Neural crest cell (in vitro differentiated cells): ENCODE data around the gene GRAP2. TPM values are rescaled to one million over a fixed set of nuclear protein-coding genes. Genes with fewer than 3 reads are reported as not detected.

Experiments
- DNase-seq: peaks from one replicate; pipeline ENCODE4 v3.0.0; 2021; ENCODE audit warnings: low read depth, mixed read lengths, low spot score
- H3K27ac Mint-ChIP-seq: one replicate; pipeline ENCODE4 v1.8.0; 2021; ENCODE audit warnings: mild to moderate bottlenecking, mixed read lengths; ENCODE audit not compliant: unreplicated experiment
- H3K27me3 Mint-ChIP-seq: 2 replicates; pipeline ENCODE4 v1.8.0; 2021; ENCODE audit warnings: low read depth, mild to moderate bottlenecking, mixed read lengths
- H3K36me3 Mint-ChIP-seq: 2 replicates; pipeline ENCODE4 v1.8.0; 2021; ENCODE audit warnings: low read depth, mild to moderate bottlenecking, mixed read lengths
- H3K4me1 Mint-ChIP-seq: 2 replicates; pipeline ENCODE4 v1.8.0; 2021; ENCODE audit warnings: mixed read lengths
- H3K4me3 Mint-ChIP-seq: one replicate; pipeline ENCODE4 v1.8.0; 2021; ENCODE audit warnings: mild to moderate bottlenecking, mixed read lengths
- H3K9me3 Mint-ChIP-seq: 2 replicates; pipeline ENCODE4 v1.8.0; 2021; ENCODE audit warnings: mixed read lengths
- total RNA-seq: library from RNA; stranded (reverse); gene quantifications from 2 replicates; pipeline ENCODE4 v1.2.1, GENCODE V29; 2021
- TF ChIP-seq, protein P1 (sequence below): fragments of 200-600 bp; sonication (generic); conservative IDR thresholded peaks from 2 replicates; pipeline ENCODE4 v1.5.0; 2021; ENCODE audit warnings: antibody characterized with exemption, mild to moderate bottlenecking

GRAP2 gene
- total RNA-seq, 1 donor from 2014 or later, result 0.12 TPM

DNA sequence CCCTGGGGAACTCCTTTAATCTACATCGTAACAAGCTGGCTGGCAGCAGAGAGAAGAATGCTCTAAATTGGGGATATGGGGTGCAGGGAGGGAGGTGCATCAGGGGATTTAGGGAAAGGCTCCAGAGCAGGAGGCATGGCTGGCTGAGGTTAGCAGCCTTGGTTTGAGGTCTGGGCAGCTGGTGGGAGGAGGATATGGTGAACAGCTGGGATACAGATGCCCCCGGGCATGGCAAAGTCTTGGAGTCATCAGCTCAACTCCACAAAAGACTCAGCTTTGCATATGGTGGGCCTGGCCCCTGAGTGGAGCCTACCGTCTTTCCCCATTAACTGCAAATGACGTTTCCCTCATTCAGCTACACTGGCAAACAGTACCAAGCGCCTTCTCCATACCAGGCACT is 99.3 kb downstream of the GRAP2 start:
- H3K4me1 Mint-ChIP-seq, result peaks cover 78% of the 10 kb centered on the region
- H3K27me3 Mint-ChIP-seq, result peaks cover 21% of the 10 kb centered on the region
- TF ChIP-seq, protein P1, sequence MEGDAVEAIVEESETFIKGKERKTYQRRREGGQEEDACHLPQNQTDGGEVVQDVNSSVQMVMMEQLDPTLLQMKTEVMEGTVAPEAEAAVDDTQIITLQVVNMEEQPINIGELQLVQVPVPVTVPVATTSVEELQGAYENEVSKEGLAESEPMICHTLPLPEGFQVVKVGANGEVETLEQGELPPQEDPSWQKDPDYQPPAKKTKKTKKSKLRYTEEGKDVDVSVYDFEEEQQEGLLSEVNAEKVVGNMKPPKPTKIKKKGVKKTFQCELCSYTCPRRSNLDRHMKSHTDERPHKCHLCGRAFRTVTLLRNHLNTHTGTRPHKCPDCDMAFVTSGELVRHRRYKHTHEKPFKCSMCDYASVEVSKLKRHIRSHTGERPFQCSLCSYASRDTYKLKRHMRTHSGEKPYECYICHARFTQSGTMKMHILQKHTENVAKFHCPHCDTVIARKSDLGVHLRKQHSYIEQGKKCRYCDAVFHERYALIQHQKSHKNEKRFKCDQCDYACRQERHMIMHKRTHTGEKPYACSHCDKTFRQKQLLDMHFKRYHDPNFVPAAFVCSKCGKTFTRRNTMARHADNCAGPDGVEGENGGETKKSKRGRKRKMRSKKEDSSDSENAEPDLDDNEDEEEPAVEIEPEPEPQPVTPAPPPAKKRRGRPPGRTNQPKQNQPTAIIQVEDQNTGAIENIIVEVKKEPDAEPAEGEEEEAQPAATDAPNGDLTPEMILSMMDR, result no peak
- DNase-seq, result no peak
- no peaks in the 10 kb centered on the region for H3K36me3 Mint-ChIP-seq
- H3K9me3 Mint-ChIP-seq, result no peaks in the 10 kb centered on the region
- peak overlapping the region; percentile 49 for H3K4me3 Mint-ChIP-seq
- no peak overlapping the region for H3K27ac Mint-ChIP-seq

DNA sequence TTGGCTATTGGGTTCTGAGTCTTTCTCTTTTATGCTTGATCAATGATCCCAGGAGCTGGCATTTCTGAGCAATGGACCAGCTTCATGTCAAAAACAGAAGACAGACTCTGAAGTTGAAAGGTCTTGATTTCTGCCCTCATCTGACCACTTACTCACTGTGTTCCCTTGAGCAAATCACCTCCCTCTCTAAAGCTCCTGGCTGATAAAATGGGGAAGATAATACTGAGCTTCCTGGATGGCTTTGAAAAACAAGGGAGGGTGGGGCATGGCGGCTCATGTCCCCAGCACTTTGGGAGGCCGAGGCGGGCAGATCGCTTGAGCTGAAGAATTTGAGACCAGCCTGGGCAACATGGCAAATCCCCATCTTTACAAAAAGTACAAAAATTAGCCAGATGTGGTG is 100.2 kb downstream of the GRAP2 start:
- peaks cover 77% of the 10 kb centered on the region for H3K4me1 Mint-ChIP-seq
- H3K4me3 Mint-ChIP-seq, result no peak overlapping the region

DNA sequence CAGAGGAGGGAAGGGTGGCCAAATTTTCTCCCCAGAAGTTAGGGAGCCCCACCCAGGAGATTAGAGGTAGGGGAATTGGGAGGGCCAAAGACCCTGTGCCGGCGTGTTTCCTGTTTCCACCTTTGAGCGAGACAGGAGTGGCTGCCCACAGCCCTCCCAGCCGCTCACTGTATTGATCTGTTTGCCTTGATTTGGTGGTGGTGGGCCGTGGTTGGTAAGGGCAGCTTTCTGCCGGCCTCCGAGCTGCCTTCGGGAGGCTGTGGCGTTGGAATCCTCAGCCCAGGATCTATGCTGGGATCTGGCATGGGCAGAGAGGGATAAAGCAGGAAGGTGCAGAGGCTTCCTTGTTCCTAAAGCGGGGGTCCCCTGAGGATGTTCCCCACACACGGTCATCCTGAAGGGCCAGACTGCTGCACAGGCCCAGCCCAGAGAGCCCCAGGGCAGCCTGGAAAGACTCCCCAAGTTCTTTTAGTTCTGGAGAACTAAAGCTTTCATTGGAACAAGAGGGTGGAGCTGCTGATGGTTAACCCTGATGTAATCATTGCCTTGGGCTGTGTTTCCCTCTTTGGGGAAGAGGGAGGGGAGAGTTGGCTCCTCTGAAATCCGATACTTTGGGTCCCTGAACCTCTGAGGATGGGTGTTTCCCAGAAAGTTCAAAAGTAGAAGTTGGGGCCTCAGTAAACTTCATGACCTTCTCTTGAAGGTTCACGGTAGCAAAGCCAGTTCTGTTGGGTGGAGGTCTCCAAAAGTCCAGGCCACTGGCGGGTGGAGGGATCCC is 101.1 kb downstream of the GRAP2 start:
- Mint-ChIP-seq H3K9me3 (no peaks in the 10 kb centered on the region), H3K4me3 (peak overlapping the region; percentile 58)
- no peak for DNase-seq

More for the DNA sequence above, 100.2 kb downstream of the GRAP2 start:
- H3K27ac Mint-ChIP-seq, result no peak overlapping the region
- peaks cover 15% of the 10 kb centered on the region for H3K27me3 Mint-ChIP-seq
- H3K36me3 Mint-ChIP-seq, result no peaks in the 10 kb centered on the region
- no peak for DNase-seq
- H3K9me3 Mint-ChIP-seq, result no peaks in the 10 kb centered on the region
- TF ChIP-seq, protein P1, result no peak

DNA sequence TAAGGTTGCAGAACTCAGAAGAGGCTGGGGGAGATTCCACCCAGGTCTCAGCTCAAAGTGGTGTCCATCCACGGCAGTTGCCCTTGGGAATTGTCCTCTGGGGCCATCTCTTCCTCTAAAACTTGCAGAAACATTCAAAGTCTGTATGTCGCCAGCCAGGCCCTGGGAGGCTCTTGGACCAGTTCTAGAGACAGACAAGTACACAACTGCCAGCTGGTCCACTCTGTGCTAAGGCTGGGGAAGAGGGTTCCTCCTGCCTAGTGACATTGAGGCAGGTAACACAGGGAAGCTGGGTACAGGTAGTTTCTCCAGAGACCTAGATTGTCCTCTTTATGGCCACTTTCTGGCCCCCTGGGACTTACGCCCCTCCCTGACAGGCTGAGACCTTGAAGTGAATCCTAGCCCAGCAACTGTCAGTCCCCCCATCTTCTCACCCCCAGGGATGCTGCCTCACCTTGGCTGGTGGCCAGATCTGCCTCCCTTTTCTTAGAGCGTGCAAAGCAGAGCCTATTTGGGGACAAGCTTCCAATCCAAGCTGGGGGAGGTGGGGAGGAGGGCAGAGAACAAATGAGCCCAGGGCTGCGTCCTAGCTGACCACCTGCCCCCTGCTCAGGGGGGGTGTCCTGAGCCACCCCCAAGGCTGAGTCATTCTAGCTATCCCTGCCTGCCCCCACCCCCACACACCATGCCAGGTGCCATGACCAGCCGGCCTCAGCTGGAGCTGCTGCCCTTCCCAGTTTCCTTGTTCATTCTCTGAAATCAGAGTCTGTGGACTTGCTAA is 102.2 kb downstream of the GRAP2 start:
- Mint-ChIP-seq H3K9me3 (no peaks in the 10 kb centered on the region), H3K4me1 (peaks cover 65% of the 10 kb centered on the region), H3K4me3 (no peak overlapping the region), H3K36me3 (no peaks in the 10 kb centered on the region), H3K27me3 (peaks cover 8% of the 10 kb centered on the region), H3K27ac (no peak overlapping the region)
- no peak for DNase-seq
- TF ChIP-seq, protein P1, result no peak

More for the DNA sequence above, 101.1 kb downstream of the GRAP2 start:
- Mint-ChIP-seq H3K27me3 (peaks cover 6% of the 10 kb centered on the region), H3K36me3 (no peaks in the 10 kb centered on the region), H3K4me1 (peaks cover 77% of the 10 kb centered on the region), H3K27ac (peak overlapping the region; percentile 69)
- TF ChIP-seq, protein P1, result no peak

DNA sequence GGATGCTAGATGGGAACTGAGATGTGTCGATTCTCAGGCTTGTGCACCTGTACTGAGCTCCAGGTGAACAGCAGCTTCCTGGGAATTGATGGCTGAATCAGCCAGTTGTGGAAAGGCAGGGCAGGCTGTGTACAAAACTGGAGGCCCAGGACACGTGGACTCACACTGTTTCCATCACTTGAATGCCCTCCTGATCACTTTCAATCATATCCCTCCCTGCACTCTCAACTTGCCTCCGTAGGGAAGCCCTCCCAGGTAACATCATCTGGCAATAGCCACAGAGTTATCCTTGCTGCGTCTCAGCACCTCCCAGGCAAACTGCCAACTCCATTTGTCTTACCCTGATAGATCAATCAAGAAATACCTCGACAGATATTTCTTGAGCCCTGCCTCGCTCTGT is 104.0 kb downstream of the GRAP2 start:
- Mint-ChIP-seq H3K4me1 (peaks cover 61% of the 10 kb centered on the region), H3K9me3 (no peaks in the 10 kb centered on the region), H3K36me3 (no peaks in the 10 kb centered on the region), H3K27ac (no peak overlapping the region), H3K4me3 (no peak overlapping the region), H3K27me3 (peaks cover 16% of the 10 kb centered on the region)
- DNase-seq, result no peak
- TF ChIP-seq, protein P1, result no peak
